GM19438 (cell line): ENCODE data around the gene TBC1D22A.

Source experiments
- ATAC-seq: cut with Tn5 transposase; IDR thresholded peaks from one replicate; pipeline ENCODE4 v1.9.1; 2021; ENCODE audit warnings: low read depth; ENCODE audit not compliant: unreplicated experiment

TBC1D22A gene

DNA sequence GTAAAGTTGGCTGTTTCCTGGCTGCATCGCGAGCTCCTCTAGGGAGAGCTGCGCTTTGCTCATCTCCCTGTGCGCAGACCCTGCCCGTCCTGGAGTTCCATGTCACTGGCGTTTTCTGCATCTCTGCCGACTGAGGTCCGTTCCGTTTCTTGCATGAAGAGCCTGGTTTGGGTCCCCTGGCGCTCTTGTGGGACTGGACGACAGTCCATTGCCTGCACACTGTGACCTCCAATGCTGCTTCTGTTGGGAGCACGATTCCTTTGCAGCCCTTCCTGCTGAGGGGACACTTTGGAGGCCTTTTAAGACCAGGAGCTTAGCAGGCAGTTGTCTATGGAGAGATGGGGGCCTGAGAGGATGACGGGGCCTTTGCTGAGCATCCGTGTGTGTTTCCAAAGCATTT, 90.3 kb downstream of the TBC1D22A start:
- ATAC-seq, result no peak

DNA sequence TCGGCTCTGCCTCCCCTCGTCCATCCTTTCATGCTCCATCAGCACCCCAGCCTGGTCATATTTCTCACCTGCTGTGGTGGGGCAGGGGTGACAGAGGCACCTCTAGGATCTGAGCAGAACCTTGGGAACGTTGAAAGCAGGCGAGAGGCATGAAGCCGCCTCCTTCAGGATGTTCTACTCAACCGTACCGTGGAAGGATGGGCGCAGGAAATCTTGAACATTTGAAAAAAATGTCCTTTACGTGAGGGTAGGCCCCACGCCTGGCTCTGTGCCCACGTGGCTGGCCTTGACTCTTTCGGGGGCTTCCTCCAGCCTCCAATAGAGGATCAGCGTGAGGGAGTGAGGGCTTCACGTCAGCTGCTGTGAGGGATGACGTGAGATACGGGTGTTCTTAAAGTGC, 90.7 kb downstream of the TBC1D22A start:
- no peak for ATAC-seq

DNA sequence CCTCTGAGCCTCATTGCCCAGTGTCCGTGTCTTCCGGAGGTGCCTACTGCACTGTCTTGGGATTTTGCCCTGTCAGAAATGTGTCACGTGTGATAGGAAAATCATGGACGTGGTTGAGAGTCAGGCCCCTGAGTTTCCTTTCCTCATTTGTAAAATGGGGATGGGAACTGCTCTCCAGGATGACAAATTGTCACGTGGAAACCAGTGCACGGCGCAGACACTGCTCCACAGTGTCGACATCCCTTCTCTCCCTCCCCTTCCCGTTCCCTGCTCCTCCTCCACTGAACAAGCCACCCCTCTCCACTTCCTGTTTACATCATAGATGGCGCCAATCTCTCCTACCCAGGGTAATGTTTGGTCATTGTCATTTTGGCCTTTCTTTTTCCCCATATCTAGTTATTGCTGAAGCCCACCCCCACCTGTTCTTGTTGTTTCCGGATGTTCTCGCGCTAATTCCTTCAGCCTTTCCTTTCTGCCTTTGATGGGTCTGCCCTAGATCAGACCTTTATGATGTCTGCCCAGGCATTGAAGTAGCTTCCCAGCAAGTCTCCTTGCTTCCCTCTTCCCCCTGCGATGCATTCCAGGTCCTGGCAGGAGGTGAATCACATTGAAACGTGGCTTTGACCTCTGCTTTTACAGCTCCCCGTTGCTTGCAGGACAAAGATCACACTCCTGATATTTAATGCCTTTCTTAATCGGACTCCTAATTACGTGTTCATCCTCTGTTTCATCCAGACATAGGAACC, 91.8 kb downstream of the TBC1D22A start:
- ATAC-seq, result no peak

- ATAC-seq, result no peak
Measured at GRCh38 chr22:46855681-46856080, 93.2 kb downstream of the TBC1D22A start.

DNA sequence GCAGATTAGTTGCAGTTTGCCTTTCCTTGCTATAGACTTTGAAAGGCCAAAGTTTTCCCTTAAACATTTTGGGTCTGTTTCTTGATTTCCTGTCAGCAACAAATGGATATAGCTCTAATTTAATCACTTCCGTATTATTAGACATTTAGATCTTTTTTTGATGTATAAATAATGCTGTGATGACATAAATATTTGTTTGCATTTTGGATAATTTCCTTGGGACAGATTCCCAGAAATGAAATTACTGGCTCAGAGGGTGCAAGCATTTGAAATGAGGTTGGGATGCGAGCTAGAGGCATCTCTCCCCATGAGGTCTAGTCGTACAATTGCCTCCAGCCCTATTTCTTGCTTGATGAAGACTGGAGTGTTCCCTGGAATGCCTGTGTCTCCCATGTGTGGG, 94.2 kb downstream of the TBC1D22A start:
- no peak for ATAC-seq

- no peak for ATAC-seq
Measured at GRCh38 chr22:46857142-46857884, 94.9 kb downstream of the TBC1D22A start.

- no peak for ATAC-seq
Measured at GRCh38 chr22:46857885-46858143, 95.4 kb downstream of the TBC1D22A start.

- ATAC-seq, result no peak
Measured at GRCh38 chr22:46858181-46858771, 95.8 kb downstream of the TBC1D22A start.

DNA sequence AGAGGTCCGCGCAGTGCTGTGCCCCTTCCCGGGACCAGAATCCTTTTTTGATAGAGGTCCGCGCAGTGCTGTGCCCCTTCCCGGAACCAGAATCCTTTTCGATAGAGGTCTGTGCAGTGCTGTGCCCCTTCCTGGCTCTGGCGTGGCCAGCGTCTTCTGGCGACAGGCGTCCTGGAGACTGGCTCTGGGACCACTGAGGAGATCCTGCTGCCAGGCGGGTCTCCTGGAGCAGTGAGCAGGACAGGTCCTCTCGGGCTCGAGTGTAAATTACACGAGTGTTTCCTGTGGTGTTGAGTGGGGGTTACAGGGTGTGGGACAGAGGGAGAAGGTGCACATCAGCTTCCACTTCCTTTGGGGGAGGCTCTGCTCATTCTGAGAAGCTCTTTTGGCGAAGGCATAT, 98.1 kb downstream of the TBC1D22A start:
- no peak for ATAC-seq

GRCh38 chr22:46861468-46862367, 99.3 kb downstream of the TBC1D22A start:
- ATAC-seq, result no peak

DNA sequence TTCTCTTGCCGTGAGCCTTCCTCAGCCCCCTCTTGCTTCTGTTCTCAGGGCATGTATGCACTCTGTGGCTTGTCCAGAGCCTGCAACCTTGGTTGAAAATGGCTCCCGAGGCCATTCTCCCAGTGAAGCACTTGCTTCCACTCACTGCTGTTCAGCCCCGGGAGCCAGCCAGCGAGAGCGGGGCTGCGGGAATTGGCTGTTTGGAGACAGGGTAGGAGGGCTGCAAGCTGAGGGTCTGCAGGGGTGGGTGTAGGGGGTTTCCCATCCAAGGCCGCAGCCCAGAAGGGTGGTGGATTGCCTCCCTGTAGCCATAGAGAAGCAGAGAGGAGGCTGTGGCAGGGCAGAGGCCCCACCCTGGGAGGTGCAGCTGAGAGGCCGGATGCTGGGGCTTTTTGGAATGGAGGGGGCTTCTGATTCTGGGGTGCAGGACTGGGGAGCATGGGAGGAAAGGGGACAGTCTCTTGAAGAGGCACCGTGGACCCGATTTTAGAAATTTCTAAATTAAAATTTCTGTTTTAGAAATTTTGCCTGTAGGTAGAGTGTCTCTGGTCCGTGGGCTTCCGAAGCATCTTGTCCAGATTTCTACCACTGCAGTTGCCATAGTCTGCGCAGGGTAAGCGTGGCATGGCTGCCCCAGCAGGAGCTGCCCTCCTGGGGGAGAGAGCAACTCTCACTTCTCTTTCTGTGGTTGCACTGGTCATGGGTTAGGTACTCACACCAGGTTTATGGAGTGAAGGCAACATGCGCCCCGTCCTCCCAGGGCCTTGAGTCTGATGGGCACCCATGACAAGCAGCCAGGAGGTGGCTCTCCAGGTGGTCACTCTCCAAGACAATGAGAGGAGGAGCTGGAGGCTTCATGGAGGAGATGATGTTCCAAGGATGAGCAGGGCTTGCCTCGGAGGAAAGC, 100.2 kb downstream of the TBC1D22A start:
- ATAC-seq, result no peak

GRCh38 chr22:46863794-46864193, 101.3 kb downstream of the TBC1D22A start:
- no peak for ATAC-seq

- no peak for ATAC-seq
Measured at GRCh38 chr22:46864314-46865051, 102.0 kb downstream of the TBC1D22A start.

DNA sequence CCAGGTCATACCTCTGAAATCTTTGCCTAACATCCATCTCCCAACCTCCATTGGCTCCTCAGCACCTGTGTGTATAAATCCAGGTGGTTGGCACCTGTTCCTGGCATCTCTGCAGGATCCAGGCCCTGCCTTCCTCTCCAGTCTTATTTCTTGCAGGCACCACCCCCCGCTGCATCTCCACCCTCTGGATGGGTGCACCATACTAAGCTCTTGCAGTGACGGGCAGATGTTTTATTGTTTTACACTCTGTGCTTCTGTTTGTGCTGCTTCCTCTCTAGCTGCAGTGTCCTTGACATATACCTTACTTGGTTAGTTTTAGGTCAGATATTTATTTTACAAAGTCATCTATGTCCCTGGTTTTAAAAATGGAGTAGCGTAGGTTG, 102.6 kb downstream of the TBC1D22A start:
- no peak for ATAC-seq

- no peak for ATAC-seq
Measured at GRCh38 chr22:46865642-46866041, 103.2 kb downstream of the TBC1D22A start.

GRCh38 chr22:46866591-46866990, 104.1 kb downstream of the TBC1D22A start:
- ATAC-seq, result no peak

DNA sequence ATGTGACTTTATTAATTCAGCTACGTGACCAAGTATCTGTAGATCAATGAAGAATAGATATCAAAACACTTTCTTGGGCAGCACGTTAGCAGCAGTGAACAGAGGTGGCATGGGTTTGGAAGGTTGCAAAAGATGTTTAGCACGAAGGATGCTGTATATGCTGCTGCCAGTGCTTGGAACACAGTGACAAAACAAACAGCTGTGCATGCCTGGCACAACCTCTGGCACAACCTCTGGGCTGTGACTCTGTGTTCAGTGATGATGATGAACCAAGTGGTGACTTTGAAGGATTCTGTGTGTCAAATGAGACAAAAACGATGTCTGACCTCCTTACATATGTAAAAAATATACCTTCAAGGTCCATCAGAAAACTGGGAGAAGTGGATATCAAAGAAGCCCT, 104.7 kb downstream of the TBC1D22A start:
- no peak for ATAC-seq

DNA sequence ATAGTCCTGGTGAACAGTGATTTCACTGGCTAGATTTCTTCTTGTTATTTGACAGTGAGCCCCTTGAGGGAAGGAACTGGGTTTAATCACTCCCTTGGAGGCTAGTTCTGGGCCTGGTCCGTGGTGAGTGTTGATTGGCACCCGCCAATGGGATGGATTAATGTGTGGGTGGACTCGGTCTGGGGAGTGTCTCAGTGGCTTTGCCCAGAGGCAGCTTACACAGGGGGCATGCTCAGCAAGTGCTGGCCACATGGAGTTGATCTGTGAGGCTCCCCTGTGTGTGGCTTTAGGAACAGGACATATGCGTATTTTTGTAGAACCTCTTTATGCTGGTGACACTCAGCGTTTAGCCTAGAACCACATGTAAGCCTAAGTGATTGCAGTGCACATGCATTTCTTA, 106.9 kb downstream of the TBC1D22A start:
- ATAC-seq, result no peak

DNA sequence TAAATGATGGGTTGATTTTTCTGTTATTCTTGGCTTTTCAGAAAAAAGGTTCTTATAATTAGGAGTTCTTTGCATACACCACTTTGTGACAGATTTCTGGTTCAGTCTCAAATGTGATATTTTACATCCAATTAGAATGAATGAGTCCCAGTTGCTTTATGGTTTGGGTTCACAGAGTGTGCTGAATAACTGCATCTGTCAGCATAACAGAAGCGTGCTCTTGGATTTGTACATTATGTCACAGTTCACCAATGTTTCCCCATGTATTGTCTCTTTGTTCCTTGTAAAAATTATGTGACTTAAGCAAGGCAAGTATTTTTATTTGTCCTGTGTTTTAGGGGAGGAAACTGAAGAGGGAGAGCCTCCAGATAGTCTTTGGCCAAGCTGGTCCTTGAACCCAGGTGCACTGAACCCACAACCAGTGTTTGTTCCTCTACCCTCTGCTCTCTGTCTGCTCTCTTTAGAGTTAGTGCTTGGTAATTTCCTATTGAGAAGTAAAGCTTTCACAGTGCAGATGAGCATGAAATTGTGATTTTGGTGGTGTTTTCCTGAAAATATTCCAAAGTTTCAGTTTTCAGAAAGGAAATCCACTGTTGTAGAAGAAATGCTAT, 107.5 kb downstream of the TBC1D22A start:
- ATAC-seq, result no peak
